Cardiac muscle cell (in vitro differentiated cells and primary cell): ENCODE results near the gene GIPC3. TPM values are rescaled to one million over a fixed set of nuclear protein-coding genes. Genes with fewer than 3 reads are reported as not detected.

Source experiments
- DNase-seq, 2 donors: peaks; one replicate each; pipeline versions ENCODE4 v3.0.0 to v3.0.0-alpha.2; 2010 to 2017; ENCODE audit warnings: low read depth in 1 of 2, low spot score in 1 of 2
- H3K27ac ChIP-seq: fragments of 200-600 bp; sonication (generic); 2 replicates; pipeline ENCODE4 v1.5.1; 2016
- H3K27me3 ChIP-seq: fragments of 200-600 bp; sonication (generic); 2 replicates; pipeline ENCODE4 v1.6.0; 2016; ENCODE audit warnings: control low read depth
- H3K36me3 ChIP-seq: fragments of 200-600 bp; sonication (generic); 2 replicates; pipeline ENCODE4 v1.5.1; 2016; ENCODE audit warnings: control low read depth
- H3K4me1 ChIP-seq: fragments of 200-600 bp; sonication (generic); 2 replicates; pipeline ENCODE4 v1.8.1; 2017; ENCODE audit warnings: low read depth, mild to moderate bottlenecking, mixed run types
- H3K4me3 ChIP-seq: fragments of 200-600 bp; sonication (generic); 2 replicates; pipeline ENCODE4 v1.5.1; 2016; ENCODE audit warnings: mild to moderate bottlenecking
- H3K9me3 ChIP-seq: fragments of 200-600 bp; sonication (generic); 2 replicates; pipeline ENCODE4 v1.5.1; 2017; ENCODE audit warnings: low read depth, mild to moderate bottlenecking, control low read depth
- polyA plus RNA-seq: library from polyadenylated mRNA; unstranded; fragments of >200 nt; fragmentation: Nextera tagmentation; extraction: Ambion mirVana; gene quantifications from 2 replicates; pipeline ENCODE4 v1.2.1, GENCODE V29; 2016
- total RNA-seq: library from RNA; depleted of rRNA; stranded (reverse); fragments of >200 nt; gene quantifications from 2 replicates; pipeline ENCODE4 v1.2.3, GENCODE V29; 2016
- TF ChIP-seq, protein P1 (sequence below): IDR thresholded peaks from 2 replicates; pipeline ENCODE4 v1.5.1; 2012; ENCODE audit warnings: low read depth, mild to moderate bottlenecking, low read length

GIPC3 gene
- total and polyA plus RNA-seq, 2 experiments from 2014 or later, result 0.13 to 0.54 TPM

GRCh38 chr19:3609779-3610719, 24.8 kb downstream of the GIPC3 start:
- Histone ChIP-seq H3K4me3 (no peak overlapping the region), H3K9me3 (no peaks in the 10 kb centered on the region), H3K4me1 (peaks cover 13% of the 10 kb centered on the region), H3K27ac (no peak overlapping the region), H3K27me3 (peaks cover 16% of the 10 kb centered on the region), H3K36me3 (peaks cover 10% of the 10 kb centered on the region)
- DNase-seq, result no peak
- TF ChIP-seq, protein P1, sequence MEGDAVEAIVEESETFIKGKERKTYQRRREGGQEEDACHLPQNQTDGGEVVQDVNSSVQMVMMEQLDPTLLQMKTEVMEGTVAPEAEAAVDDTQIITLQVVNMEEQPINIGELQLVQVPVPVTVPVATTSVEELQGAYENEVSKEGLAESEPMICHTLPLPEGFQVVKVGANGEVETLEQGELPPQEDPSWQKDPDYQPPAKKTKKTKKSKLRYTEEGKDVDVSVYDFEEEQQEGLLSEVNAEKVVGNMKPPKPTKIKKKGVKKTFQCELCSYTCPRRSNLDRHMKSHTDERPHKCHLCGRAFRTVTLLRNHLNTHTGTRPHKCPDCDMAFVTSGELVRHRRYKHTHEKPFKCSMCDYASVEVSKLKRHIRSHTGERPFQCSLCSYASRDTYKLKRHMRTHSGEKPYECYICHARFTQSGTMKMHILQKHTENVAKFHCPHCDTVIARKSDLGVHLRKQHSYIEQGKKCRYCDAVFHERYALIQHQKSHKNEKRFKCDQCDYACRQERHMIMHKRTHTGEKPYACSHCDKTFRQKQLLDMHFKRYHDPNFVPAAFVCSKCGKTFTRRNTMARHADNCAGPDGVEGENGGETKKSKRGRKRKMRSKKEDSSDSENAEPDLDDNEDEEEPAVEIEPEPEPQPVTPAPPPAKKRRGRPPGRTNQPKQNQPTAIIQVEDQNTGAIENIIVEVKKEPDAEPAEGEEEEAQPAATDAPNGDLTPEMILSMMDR, result no peak

GRCh38 chr19:3610745-3611717, 25.8 kb downstream of the GIPC3 start:
- H3K36me3 ChIP-seq, result peaks cover 10% of the 10 kb centered on the region
- no peak overlapping the region for H3K4me3 ChIP-seq
- no peaks in the 10 kb centered on the region for H3K9me3 ChIP-seq
- TF ChIP-seq, protein P1, result no peak
- no peak for DNase-seq
- H3K4me1 ChIP-seq, result peaks cover 13% of the 10 kb centered on the region
- H3K27me3 ChIP-seq, result peaks cover 8% of the 10 kb centered on the region
- H3K27ac ChIP-seq, result no peak overlapping the region

GRCh38 chr19:3611841-3612240, 26.6 kb downstream of the GIPC3 start:
- H3K4me1 ChIP-seq, result peaks cover 13% of the 10 kb centered on the region
- peaks cover under 1% of the 10 kb centered on the region for H3K27me3 ChIP-seq
- no peak overlapping the region for H3K27ac ChIP-seq
- H3K4me3 ChIP-seq, result no peak overlapping the region
- TF ChIP-seq, protein P1, result no peak
- DNase-seq, result no peak
- peaks cover 10% of the 10 kb centered on the region for H3K36me3 ChIP-seq
- no peaks in the 10 kb centered on the region for H3K9me3 ChIP-seq

DNA sequence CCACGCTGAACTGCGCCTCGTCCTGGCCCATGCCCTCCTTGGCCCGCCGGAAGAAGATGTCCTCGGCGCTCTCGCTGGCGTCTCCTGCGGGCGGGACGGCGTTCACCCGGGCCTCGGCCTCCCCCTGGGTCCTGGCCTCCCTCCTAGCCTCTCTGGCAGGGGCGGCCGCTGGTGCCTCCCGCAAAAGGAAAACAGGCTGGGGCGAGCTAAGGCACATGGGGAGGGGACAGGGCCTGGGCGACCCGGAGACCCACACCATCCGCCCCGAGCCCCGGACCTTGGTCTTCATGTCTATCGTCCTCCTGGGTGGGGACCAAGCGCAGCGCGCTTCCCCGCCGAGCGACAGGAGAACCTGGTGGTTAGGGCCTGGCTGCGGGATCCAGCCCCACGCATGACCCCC, 27.1 kb downstream of the GIPC3 start:
- Histone ChIP-seq H3K27ac (no peak overlapping the region), H3K9me3 (no peaks in the 10 kb centered on the region), H3K36me3 (peaks cover 10% of the 10 kb centered on the region), H3K4me3 (no peak overlapping the region), H3K4me1 (peaks cover 13% of the 10 kb centered on the region), H3K27me3 (no peaks in the 10 kb centered on the region)
- TF ChIP-seq, protein P1, result no peak
- DNase-seq, result no peak

DNA sequence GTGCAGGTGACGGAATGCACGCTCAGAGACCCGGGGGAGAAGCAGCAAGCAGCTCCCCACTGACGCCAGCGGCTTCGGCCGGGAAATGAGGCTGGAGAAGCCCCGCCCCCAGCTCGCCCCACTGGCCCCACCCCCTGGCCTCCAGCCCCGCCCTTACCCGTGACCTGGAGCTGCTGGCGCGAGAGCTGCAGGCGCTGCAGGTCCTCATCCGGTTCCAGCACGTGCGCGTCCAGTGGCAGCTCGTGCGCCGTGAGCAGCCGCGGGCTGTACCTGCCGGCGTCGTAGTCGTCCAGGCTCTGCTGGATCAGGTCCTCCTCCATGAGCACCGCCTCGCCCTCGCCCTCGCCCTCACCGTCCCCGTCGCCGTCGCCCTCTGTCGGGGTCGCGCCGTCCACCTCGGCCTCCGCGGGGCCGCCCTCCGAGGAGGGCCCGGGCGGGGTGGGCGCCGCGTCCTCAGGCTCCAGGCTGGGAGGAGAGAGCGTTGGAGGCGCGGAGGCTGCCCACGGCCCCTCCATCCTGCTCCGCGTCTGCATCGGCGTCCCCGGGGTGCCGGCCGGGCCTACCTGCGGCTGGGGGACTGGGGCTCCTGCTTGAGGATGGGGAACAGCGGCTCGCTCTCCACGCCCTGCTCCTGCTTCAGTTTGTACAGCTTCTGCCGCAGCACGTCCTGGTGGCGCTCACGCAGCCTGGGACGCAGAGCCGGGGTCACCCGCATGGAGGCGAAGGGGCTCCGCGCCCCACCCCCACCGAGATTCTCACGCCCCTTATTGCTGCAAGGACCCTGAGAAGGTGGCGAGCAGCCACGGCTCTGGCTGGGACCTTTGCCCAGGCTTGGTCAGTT, 27.8 kb downstream of the GIPC3 start:
- no peak overlapping the region for H3K27ac ChIP-seq
- H3K36me3 ChIP-seq, result peaks cover 10% of the 10 kb centered on the region
- no peaks in the 10 kb centered on the region for H3K9me3 ChIP-seq
- TF ChIP-seq, protein P1, result no peak
- no peaks in the 10 kb centered on the region for H3K27me3 ChIP-seq
- DNase-seq, result no peak
- peaks cover 10% of the 10 kb centered on the region for H3K4me1 ChIP-seq
- no peak overlapping the region for H3K4me3 ChIP-seq
